WTC11 (cell line): Measurements from ENCODE around the gene POGLUT2. TPM values are rescaled to one million over a fixed set of nuclear protein-coding genes. Genes with fewer than 3 reads are reported as not detected.

Experiments
- ATAC-seq: fragments of 200-7000 bp; cut with Tn5 transposase; 2 replicates; pipeline ENCODE4 v1.10.0; 2021; ENCODE audit warnings: mild to moderate bottlenecking, moderate library complexity
- CTCF ChIA-PET: fragments of 300-600 bp; sonication (Branson Sonifier 250); formaldehyde crosslinking; loops from one replicate; lab custom pipeline; 2021; ENCODE audit warnings: antibody characterized with exemption; lab: Charles Lee
- POLR2A ChIA-PET: fragments of 350-600 bp; sonication (Branson Sonifier 250); formaldehyde crosslinking; loops from one replicate; lab custom pipeline; 2021; ENCODE audit warnings: antibody characterized with exemption; lab: Charles Lee
- DNase-seq: peaks from one replicate; pipeline ENCODE4 v3.0.0; 2021; ENCODE audit warnings: low spot score
- H3K27ac Mint-ChIP-seq: 2 replicates; pipeline ENCODE4 v1.8.0; 2021; ENCODE audit warnings: mixed read lengths
- H3K27me3 Mint-ChIP-seq: 2 replicates; pipeline ENCODE4 v1.8.0; 2021; ENCODE audit warnings: low read depth, mild to moderate bottlenecking, moderate library complexity, mixed read lengths
- H3K36me3 Mint-ChIP-seq: 2 replicates; pipeline ENCODE4 v1.8.0; 2021; ENCODE audit warnings: mixed read lengths
- H3K4me1 Mint-ChIP-seq: 2 replicates; pipeline ENCODE4 v1.8.0; 2022; ENCODE audit warnings: mixed read lengths
- H3K4me3 Mint-ChIP-seq: 2 replicates; pipeline ENCODE4 v1.8.0; 2021; ENCODE audit warnings: mild to moderate bottlenecking, moderate library complexity, mixed read lengths
- H3K9me3 Mint-ChIP-seq: 2 replicates; pipeline ENCODE4 v1.8.0; 2021; ENCODE audit warnings: mixed read lengths
- AFF4 ChIP-seq: sonication (generic); formaldehyde crosslinking; IDR thresholded peaks from 2 replicates; pipeline ENCODE4 v1.8.1; 2023; ENCODE audit warnings: mild to moderate bottlenecking, missing genetic modification reagents, borderline replicate concordance
- AR ChIP-seq: fragments of 250-450 bp; sonication (Bioruptor Pico); IDR thresholded peaks from 2 replicates; pipeline ENCODE4 v1.9.0; 2021; ENCODE audit warnings: mild to moderate bottlenecking
- ATF1 ChIP-seq: sonication (generic); formaldehyde crosslinking; IDR thresholded peaks from 2 replicates; pipeline ENCODE4 v1.8.1; 2023; ENCODE audit warnings: mild to moderate bottlenecking, moderate library complexity, missing genetic modification reagents
- CTCF ChIP-seq: fragments of 200-600 bp; IDR thresholded peaks from 2 replicates; pipeline ENCODE4 v1.8.0; 2022; ENCODE audit warnings: antibody characterized with exemption
- E2F5 ChIP-seq: sonication (generic); formaldehyde crosslinking; IDR thresholded peaks from 2 replicates; pipeline ENCODE4 v1.8.1; 2022; ENCODE audit warnings: mild to moderate bottlenecking, moderate library complexity, missing genetic modification reagents
- ESRRA ChIP-seq: sonication (generic); formaldehyde crosslinking; IDR thresholded peaks from 2 replicates; pipeline ENCODE4 v1.8.1; 2022; ENCODE audit warnings: mild to moderate bottlenecking, missing genetic modification reagents, borderline replicate concordance
- FOXP1 ChIP-seq: sonication (generic); formaldehyde crosslinking; IDR thresholded peaks from 2 replicates; pipeline ENCODE4 v1.8.0; 2022; ENCODE audit warnings: missing genetic modification reagents, mild to moderate bottlenecking, moderate library complexity, borderline replicate concordance
- HMGXB4 ChIP-seq: sonication (generic); formaldehyde crosslinking; IDR thresholded peaks from 2 replicates; pipeline ENCODE4 v1.8.1; 2023; ENCODE audit warnings: mild to moderate bottlenecking, moderate library complexity, missing genetic modification reagents
- MXD4 ChIP-seq: fragments of 250-450 bp; sonication (Bioruptor Pico); IDR thresholded peaks from 2 replicates; pipeline ENCODE4 v1.8.0; 2021; ENCODE audit warnings: mild to moderate bottlenecking, moderate library complexity, borderline replicate concordance
- NFE2L1 ChIP-seq: sonication (generic); formaldehyde crosslinking; IDR thresholded peaks from 2 replicates; pipeline ENCODE4 v1.8.1; 2023; ENCODE audit warnings: missing genetic modification reagents
- NFYB ChIP-seq: sonication (generic); formaldehyde crosslinking; conservative IDR thresholded peaks from 2 replicates; pipeline ENCODE4 v1.8.0; 2022; ENCODE audit warnings: low read depth, missing genetic modification reagents
- SMAD3 ChIP-seq: sonication (generic); formaldehyde crosslinking; IDR thresholded peaks from 2 replicates; pipeline ENCODE4 v1.8.0; 2022; ENCODE audit warnings: missing genetic modification reagents, mild to moderate bottlenecking, borderline replicate concordance
- USF2 ChIP-seq: sonication (generic); formaldehyde crosslinking; IDR thresholded peaks from 2 replicates; pipeline ENCODE4 v1.8.1; 2023; ENCODE audit warnings: mild to moderate bottlenecking, missing genetic modification reagents, moderate library complexity
- ZMAT4 ChIP-seq: fragments of 250-450 bp; sonication (Bioruptor Pico); IDR thresholded peaks from 2 replicates; pipeline ENCODE4 v1.9.0; 2021; ENCODE audit warnings: mild to moderate bottlenecking
- ZNF281 ChIP-seq: sonication (generic); formaldehyde crosslinking; IDR thresholded peaks from 2 replicates; pipeline ENCODE4 v1.8.0; 2023; ENCODE audit warnings: mild to moderate bottlenecking, missing genetic modification reagents
- total RNA-seq: library from RNA; stranded (reverse); gene quantifications from 3 replicates; pipeline ENCODE4 v1.2.3, GENCODE V29; 2021

POGLUT2 gene
- total RNA-seq, 1 experiment from 2014 or later, result 17.2 TPM

GRCh38 chr13:102846261-102847015 lies 47.7 kb upstream of the POGLUT2 start:
- ATAC-seq, result peak; percentile 37
- CTCF ChIA-PET, result interaction anchor here (0.6 to 2.5 kb wide), 5 partner anchors 24 to 253 kb away, joined by 4 to 17 read pairs (median 15); partner anchors contain the start of gene TPP2
- Mint-ChIP-seq H3K4me1 (peaks cover 12% of the 10 kb centered on the region), H3K27ac (peak overlapping the region; percentile 95), H3K27me3 (no peaks in the 10 kb centered on the region), H3K9me3 (no peaks in the 10 kb centered on the region), H3K4me3 (peak overlapping the region; percentile 95), H3K36me3 (no peaks in the 10 kb centered on the region)
- no peak for TF ChIP-seq E2F5 (CRISPR knock-in tag)
- TF ChIP-seq ZNF281, result no peak
- TF ChIP-seq AR (CRISPR knock-in tag), result no peak
- TF ChIP-seq MXD4 (CRISPR knock-in tag), result no peak
- TF ChIP-seq SMAD3 (CRISPR knock-in tag), result no peak
- TF ChIP-seq ESRRA, result no peak
- TF ChIP-seq HMGXB4, result no peak
- no peak for TF ChIP-seq USF2
- no peak for TF ChIP-seq CTCF
- TF ChIP-seq ZMAT4 (CRISPR knock-in tag), result no peak
- no peak for TF ChIP-seq NFE2L1 (CRISPR knock-in tag)
- TF ChIP-seq FOXP1 (CRISPR knock-in tag), result no peak
- TF ChIP-seq AFF4 (CRISPR knock-in tag), result no peak
- TF ChIP-seq NFYB (CRISPR knock-in tag), result no peak
- TF ChIP-seq ATF1 (CRISPR knock-in tag), result no peak
- peak; percentile 14 for DNase-seq
- POLR2A ChIA-PET, result interaction anchor here (1.5 to 2.4 kb wide), 3 partner anchors 46 to 250 kb away, joined by 3 to 15 read pairs (median 5); partner anchors contain the start of gene TPP2
